OCI-LY1 (cell line): ENCODE measurements around the gene TFEB.

Experiments
- H2AFZ ChIP-seq: fragments of 200-600 bp; sonication (generic), shearing (Covaris generic); 2 replicates; pipeline ENCODE4 v1.6.0; 2014; ENCODE audit warnings: antibody characterized with exemption, mild to moderate bottlenecking, low read length
- H3F3A ChIP-seq: fragments of 200-600 bp; sonication (generic), shearing (Covaris generic); 2 replicates; pipeline ENCODE4 v1.6.0; 2014; ENCODE audit warnings: mild to moderate bottlenecking, antibody characterized with exemption, low read length, moderate library complexity; ENCODE audit not compliant: insufficient read depth
- H3K27ac ChIP-seq: fragments of 200-600 bp; sonication (generic); 2 replicates; pipeline ENCODE4 v1.5.1; 2014; ENCODE audit warnings: low read length, mixed run types, mild to moderate bottlenecking, low read depth; ENCODE audit not compliant: poor library complexity, severe bottlenecking
- H3K27me3 ChIP-seq: fragments of 200-600 bp; sonication (generic); 2 replicates; pipeline ENCODE4 v1.6.0; 2014; ENCODE audit warnings: antibody characterized with exemption, mild to moderate bottlenecking, low read length, moderate library complexity; ENCODE audit not compliant: insufficient read depth
- H3K36me3 ChIP-seq: fragments of 200-600 bp; sonication (generic); 2 replicates; pipeline ENCODE4 v1.6.1; 2014; ENCODE audit warnings: mild to moderate bottlenecking, antibody characterized with exemption, low read length, moderate library complexity, mixed read lengths; ENCODE audit not compliant: insufficient read depth
- H3K4me1 ChIP-seq: fragments of 200-600 bp; sonication (generic); 2 replicates; pipeline ENCODE4 v1.5.1; 2014; ENCODE audit warnings: mild to moderate bottlenecking, low read length, moderate library complexity; ENCODE audit not compliant: insufficient read depth, severe bottlenecking
- H3K4me2 ChIP-seq: fragments of 200-600 bp; sonication (generic), shearing (Covaris generic); 2 replicates; pipeline ENCODE4 v1.6.1; 2014; ENCODE audit warnings: low read length
- H3K4me3 ChIP-seq: fragments of 200-600 bp; sonication (generic); 2 replicates; pipeline ENCODE4 v1.5.1; 2014; ENCODE audit warnings: low read length, low read depth, mild to moderate bottlenecking, mixed read lengths; ENCODE audit not compliant: poor library complexity, severe bottlenecking
- H3K79me2 ChIP-seq: fragments of 200-600 bp; shearing (Covaris generic); 2 replicates; pipeline ENCODE4 v1.6.1; 2016; ENCODE audit warnings: mixed run types, low read length, mixed read lengths; ENCODE audit not compliant: insufficient read depth
- H3K9ac ChIP-seq: fragments of 200-600 bp; sonication (generic), shearing (Covaris generic); 2 replicates; pipeline ENCODE4 v1.6.1; 2014; ENCODE audit warnings: mild to moderate bottlenecking, low read length, mixed read lengths
- H3K9me2 ChIP-seq: fragments of 200-600 bp; sonication (generic), shearing (Covaris generic); 2 replicates; pipeline ENCODE4 v1.6.1; 2014; ENCODE audit warnings: low read depth, mild to moderate bottlenecking, low read length, mixed read lengths
- H3K9me3 ChIP-seq: fragments of 200-600 bp; shearing (Covaris generic); 2 replicates; pipeline ENCODE4 v1.6.1; 2014; ENCODE audit warnings: low read length, mixed read lengths
- H4K20me1 ChIP-seq: fragments of 200-600 bp; sonication (generic), shearing (Covaris generic); 2 replicates; pipeline ENCODE4 v1.6.0; 2016; ENCODE audit warnings: mild to moderate bottlenecking, low read length; ENCODE audit not compliant: insufficient read depth
- EZH2 ChIP-seq: fragments of 200-600 bp; sonication (generic), shearing (Covaris generic); IDR thresholded peaks from 2 replicates; pipeline ENCODE4 v1.8.0; 2017; ENCODE audit warnings: borderline replicate concordance, mixed run types, mild to moderate bottlenecking, antibody characterized with exemption, low read length, moderate library complexity, mixed read lengths
- TF ChIP-seq, protein P1 (sequence below): fragments of 200-600 bp; sonication (generic), shearing (Covaris generic); IDR thresholded peaks from 2 replicates; pipeline ENCODE4 v1.5.1; 2017; ENCODE audit warnings: mild to moderate bottlenecking, antibody characterized with exemption, low read length, moderate library complexity, mixed read lengths

The TFEB gene

DNA sequence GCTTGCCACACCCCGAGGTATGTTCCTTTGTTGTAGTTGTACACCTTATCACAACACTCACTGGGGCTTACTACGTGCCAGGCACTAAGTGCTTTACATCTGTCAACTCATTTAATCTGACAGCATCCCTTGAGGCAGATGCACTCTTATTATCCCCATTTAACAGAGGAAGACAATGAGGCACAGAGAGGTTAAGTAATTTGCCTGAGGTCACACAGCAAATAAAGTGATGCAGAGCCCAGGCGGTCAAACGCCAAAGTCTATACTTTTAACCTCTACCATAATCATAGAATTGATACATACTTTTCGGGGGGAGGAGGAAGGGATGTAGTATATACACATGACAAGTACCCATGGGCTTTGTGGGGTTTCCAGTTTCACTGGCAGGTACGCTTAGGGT, 59.4 kb downstream of the TFEB start:
- TF ChIP-seq, protein P1, sequence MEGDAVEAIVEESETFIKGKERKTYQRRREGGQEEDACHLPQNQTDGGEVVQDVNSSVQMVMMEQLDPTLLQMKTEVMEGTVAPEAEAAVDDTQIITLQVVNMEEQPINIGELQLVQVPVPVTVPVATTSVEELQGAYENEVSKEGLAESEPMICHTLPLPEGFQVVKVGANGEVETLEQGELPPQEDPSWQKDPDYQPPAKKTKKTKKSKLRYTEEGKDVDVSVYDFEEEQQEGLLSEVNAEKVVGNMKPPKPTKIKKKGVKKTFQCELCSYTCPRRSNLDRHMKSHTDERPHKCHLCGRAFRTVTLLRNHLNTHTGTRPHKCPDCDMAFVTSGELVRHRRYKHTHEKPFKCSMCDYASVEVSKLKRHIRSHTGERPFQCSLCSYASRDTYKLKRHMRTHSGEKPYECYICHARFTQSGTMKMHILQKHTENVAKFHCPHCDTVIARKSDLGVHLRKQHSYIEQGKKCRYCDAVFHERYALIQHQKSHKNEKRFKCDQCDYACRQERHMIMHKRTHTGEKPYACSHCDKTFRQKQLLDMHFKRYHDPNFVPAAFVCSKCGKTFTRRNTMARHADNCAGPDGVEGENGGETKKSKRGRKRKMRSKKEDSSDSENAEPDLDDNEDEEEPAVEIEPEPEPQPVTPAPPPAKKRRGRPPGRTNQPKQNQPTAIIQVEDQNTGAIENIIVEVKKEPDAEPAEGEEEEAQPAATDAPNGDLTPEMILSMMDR, result no peak
- no peak for TF ChIP-seq EZH2
- Histone ChIP-seq H3K9me3 (no peaks in the 10 kb centered on the region), H3K27ac (no peak overlapping the region), H3K4me3 (no peak overlapping the region), H3K36me3 (no peaks in the 10 kb centered on the region), H3K4me1 (no peaks in the 10 kb centered on the region), H3K4me2 (no peak overlapping the region), H3K9me2 (no peaks in the 10 kb centered on the region), H3K27me3 (peaks cover 18% of the 10 kb centered on the region), H3K9ac (no peak overlapping the region), H2AFZ (no peak overlapping the region), H3K79me2 (no peaks in the 10 kb centered on the region), H4K20me1 (no peaks in the 10 kb centered on the region), H3F3A (no peaks in the 10 kb centered on the region)

DNA sequence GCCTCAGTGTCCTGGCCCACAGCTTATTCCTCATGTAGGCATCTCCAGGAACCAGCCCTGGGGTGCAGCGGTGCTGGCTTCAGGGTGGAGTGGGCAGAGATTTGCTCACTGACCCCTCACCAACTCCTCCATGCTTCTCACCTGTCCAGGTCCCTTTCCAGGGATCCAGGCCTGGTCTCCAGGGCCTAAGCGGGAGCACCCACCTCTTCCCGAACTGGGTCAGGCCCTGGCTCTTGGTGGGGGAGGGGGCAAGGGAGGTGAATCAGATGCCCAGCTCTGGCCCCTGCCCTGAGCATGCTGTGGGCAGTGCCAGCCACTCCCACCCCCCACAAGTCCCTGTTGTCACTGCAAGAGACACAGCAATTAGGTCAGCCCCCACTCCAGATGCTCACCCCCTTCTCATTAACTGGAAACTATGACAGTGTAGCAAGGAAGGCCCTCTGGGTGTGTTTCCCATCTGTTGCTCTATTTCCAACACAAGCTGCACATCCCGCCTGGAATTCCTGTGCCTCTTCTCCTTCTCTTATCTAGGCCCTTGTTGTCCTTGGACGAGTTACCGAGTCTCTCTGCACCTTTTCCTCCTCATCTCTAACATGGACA, 60.1 kb downstream of the TFEB start:
- H3K4me1 ChIP-seq, result no peaks in the 10 kb centered on the region
- H3K9me2 ChIP-seq, result no peaks in the 10 kb centered on the region
- no peaks in the 10 kb centered on the region for H4K20me1 ChIP-seq
- no peak overlapping the region for H3K9ac ChIP-seq
- H3K79me2 ChIP-seq, result no peaks in the 10 kb centered on the region
- peaks cover 18% of the 10 kb centered on the region for H3K27me3 ChIP-seq
- no peaks in the 10 kb centered on the region for H3K9me3 ChIP-seq
- no peak overlapping the region for H2AFZ ChIP-seq
- no peaks in the 10 kb centered on the region for H3K36me3 ChIP-seq
- TF ChIP-seq, protein P1, result no peak
- no peak for TF ChIP-seq EZH2
- no peak overlapping the region for H3K27ac ChIP-seq
- H3F3A ChIP-seq, result no peaks in the 10 kb centered on the region
- H3K4me2 ChIP-seq, result no peak overlapping the region
- no peak overlapping the region for H3K4me3 ChIP-seq

DNA sequence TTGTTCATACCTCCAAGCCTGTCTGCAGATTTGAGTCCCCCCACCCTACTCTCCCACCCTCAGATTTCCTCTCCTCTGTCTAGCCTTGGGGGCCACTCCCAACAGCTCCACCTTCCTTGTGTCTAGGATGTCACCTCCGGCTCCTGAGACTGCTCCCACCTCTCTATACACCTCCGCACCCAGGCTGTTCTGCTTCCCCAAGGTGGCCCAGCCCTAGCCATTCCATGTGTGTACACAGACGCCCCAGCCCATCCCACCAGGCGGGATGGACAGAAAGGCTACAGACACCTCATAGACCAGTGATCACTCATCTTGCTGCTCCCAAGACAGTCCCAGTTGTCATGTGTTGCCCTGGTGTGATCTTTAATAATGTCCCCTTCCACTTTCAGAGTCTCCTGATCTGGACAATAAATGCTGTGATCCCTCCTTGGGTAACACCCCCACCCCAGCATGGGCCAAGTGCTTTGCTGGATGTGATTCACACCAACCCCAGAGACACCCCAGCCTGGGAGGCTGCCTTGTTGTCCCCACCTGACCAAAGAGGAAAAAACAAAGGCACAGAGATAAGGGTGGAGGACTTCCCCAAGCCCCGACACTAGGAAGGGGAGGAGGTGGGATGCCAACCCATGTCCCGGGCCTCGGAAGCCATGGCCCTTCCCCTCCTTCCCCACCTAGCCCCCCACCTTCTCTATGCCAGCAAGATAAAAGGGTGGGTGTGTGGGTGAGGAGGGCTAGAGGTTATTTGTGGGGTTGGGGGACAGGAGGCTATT, 61.0 kb downstream of the TFEB start:
- H3K9ac ChIP-seq, result no peak overlapping the region
- H3K4me1 ChIP-seq, result no peaks in the 10 kb centered on the region
- H3K9me2 ChIP-seq, result no peaks in the 10 kb centered on the region
- no peaks in the 10 kb centered on the region for H4K20me1 ChIP-seq
- H3K27ac ChIP-seq, result no peak overlapping the region
- TF ChIP-seq, protein P1, result no peak
- TF ChIP-seq EZH2, result no peak
- H3F3A ChIP-seq, result no peaks in the 10 kb centered on the region
- no peak overlapping the region for H3K4me2 ChIP-seq
- no peaks in the 10 kb centered on the region for H3K9me3 ChIP-seq
- peaks cover 18% of the 10 kb centered on the region for H3K27me3 ChIP-seq
- H3K36me3 ChIP-seq, result no peaks in the 10 kb centered on the region
- H3K79me2 ChIP-seq, result no peaks in the 10 kb centered on the region
- no peak overlapping the region for H2AFZ ChIP-seq
- H3K4me3 ChIP-seq, result no peak overlapping the region
